Right atrium auricular region (tissue), 2 donors: ENCODE results near the gene ARL3. TPM values are rescaled to one million over a fixed set of nuclear protein-coding genes. Genes with fewer than 3 reads are reported as not detected.
"Not testable (repeated sequence)": the region's sequence is repeated elsewhere in the genome, so short reads cannot be mapped to it uniquely, and the experiment has no call there.

Experiments
- DNase-seq: peaks from one replicate; pipeline ENCODE4 v3.0.0-alpha.2; 2019; ENCODE audit warnings: low spot score
- H3K27ac ChIP-seq, 2 donors: fragments of 200-600 bp; sonication (generic); 1 replicate in 1 of 2; 2 replicates in 1 of 2; pipeline ENCODE4 v1.5.1; 2016 to 2019
- H3K27me3 ChIP-seq, 2 donors: fragments of 200-600 bp; sonication (generic); one replicate each; pipeline versions ENCODE4 v1.5.1 to v1.6.0; 2017 to 2019
- H3K36me3 ChIP-seq: fragments of 200-600 bp; sonication (generic); one replicate; pipeline ENCODE4 v1.5.1; 2016
- H3K4me1 ChIP-seq, 2 donors: fragments of 200-600 bp; sonication (generic); one replicate each; pipeline versions ENCODE4 v1.5.1 to v1.6.0; 2017 to 2019
- H3K4me3 ChIP-seq, 2 donors: fragments of 200-600 bp; sonication (generic); 1 replicate in 1 of 2; 2 replicates in 1 of 2; pipeline ENCODE4 v1.5.1; 2017 to 2019; ENCODE audit warnings: mild to moderate bottlenecking in 1 of 2, moderate library complexity in 1 of 2
- H3K9me3 ChIP-seq, 2 donors: fragments of 200-600 bp; sonication (generic); one replicate each; pipeline ENCODE4 v1.5.1; 2019
- CTCF ChIP-seq, 2 donors: fragments of 200-600 bp; sonication (generic); IDR thresholded peaks; one replicate each; pipeline ENCODE4 v1.5.1; 2019; ENCODE audit warnings: antibody characterized with exemption in 2 of 2
- total RNA-seq, 2 donors: library from RNA; depleted of rRNA; stranded (reverse); fragments of >200 nt; gene quantifications; one replicate each; pipeline ENCODE4 v1.1.0, GENCODE V29; 2016

ARL3 gene, protein sequence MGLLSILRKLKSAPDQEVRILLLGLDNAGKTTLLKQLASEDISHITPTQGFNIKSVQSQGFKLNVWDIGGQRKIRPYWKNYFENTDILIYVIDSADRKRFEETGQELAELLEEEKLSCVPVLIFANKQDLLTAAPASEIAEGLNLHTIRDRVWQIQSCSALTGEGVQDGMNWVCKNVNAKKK
- total RNA-seq = 1 to 10 TPM; 5.7 to 6.4 TPM

- Histone ChIP-seq H3K4me3 (peak within 1 kb of the TSS; percentile 79 to 83), H3K4me1 (peaks cover 0 to 38% of the 10 kb centered on the region in 2 donors), H3K36me3 (no peaks in the 10 kb centered on the region), H3K9me3 (no peaks in the 10 kb centered on the region), H3K27ac (peak within 1 kb of the TSS; percentile 85 to 88), H3K27me3 (no peaks in the 10 kb centered on the region)
- peak; percentile 97 for DNase-seq
- TF ChIP-seq CTCF (IDR thresholded peaks at IDR 0.05) = peak in 1 of 2 donors; percentile 52
Measured at GRCh38 chr10:102713814-102714620, at the start of gene ARL3. Gene ARL3 (minus strand): TSS chr10:102714397. CDS start chr10:102714275, 122 bp downstream.

DNA sequence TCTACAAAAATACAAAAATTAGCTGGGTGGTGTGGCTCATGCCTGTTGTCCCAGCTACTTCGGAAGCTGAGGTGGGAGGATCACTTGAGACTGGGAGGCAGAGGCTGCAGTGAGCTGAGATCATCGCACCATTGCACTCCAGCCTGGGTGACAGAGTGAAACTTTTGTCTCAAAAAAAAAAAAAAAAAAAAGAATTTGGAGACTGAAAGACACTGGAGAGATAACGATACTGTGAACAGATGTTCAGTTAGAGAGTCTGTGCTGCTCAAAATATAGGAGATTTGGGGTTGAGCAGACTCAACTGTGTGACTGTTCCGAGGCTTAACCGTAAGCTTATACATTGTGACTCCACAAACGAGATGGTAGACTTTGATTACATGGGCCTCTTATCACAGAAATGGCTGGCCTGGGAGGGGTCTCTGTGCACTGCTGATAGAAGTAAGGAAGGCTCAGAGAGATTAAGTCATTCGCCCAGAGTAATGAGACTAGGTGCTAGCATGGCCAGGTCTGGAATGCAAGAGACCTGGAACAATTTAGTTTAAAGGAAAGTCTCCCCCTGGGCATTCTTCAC lies 48.9 kb upstream of the ARL3 start:
- Histone ChIP-seq H3K36me3 (no peaks in the 10 kb centered on the region), H3K4me3 (peak overlapping the region in 1 of 2 donors; percentile 3), H3K27ac (peak overlapping the region; percentile 38 to 56), H3K27me3 (no peaks in the 10 kb centered on the region), H3K4me1 (peaks cover 0 to 55% of the 10 kb centered on the region in 2 donors), H3K9me3 (no peaks in the 10 kb centered on the region)
- no peak for DNase-seq
- no peak for TF ChIP-seq CTCF (IDR thresholded peaks at IDR 0.05)

DNA sequence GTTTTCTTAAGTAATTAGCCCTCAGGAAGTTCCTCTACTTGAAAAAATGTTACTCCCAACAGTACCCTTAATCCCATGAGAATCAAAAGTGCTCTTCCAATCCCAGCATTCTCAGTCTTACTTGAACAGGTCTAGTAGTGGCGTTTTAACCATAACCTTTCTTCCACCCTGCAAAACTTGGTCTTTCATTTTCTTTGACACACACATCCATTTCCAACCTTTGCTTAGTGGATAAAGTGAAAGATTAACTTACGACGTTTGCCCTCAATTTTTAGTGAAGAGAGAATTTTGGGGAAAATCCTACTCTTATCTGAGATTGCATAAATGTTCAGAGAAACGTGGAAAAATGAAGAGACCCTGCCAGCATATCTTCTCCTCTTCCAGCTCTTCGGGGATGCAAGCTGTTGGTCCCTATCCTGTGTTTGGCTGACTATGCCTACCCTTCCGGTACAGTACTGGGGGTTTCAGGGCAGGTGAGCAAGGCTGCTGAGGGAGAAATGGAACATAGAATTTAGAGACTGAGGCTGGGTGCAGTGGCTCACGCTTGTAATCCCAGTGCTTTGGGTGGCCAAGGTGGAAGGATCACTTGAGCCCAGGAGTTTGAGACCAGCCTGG lies 48.3 kb upstream of the ARL3 start:
- DNase-seq = no peak
- no peak for TF ChIP-seq CTCF (IDR thresholded peaks at IDR 0.05)
- H3K4me1 ChIP-seq = peaks cover 0 to 57% of the 10 kb centered on the region in 2 donors
- no peak overlapping the region for H3K4me3 ChIP-seq
- no peaks in the 10 kb centered on the region for H3K9me3 ChIP-seq
- peak overlapping the region; percentile 38 to 56 for H3K27ac ChIP-seq
- no peaks in the 10 kb centered on the region for H3K36me3 ChIP-seq
- H3K27me3 ChIP-seq = no peaks in the 10 kb centered on the region

DNA sequence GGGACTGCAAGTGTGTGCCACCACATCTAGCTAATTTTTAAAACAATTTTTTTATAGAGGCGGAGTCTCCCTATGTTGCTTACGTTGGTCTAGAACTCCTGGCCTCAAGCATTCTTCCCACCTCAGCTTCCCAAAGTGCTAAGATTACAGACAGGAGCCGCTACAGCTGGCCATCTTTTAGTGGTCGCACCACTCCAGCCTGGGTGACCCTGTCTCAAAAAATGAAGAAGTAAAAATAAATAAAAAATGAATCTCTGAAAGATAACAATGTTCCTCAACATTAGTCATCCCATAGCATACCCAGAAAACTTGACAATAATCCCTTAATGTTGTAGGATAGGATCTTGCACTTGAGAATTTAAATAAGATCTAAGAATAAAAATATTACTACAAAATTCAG lies 47.8 kb upstream of the ARL3 start:
- Histone ChIP-seq H3K36me3 (no peaks in the 10 kb centered on the region), H3K9me3 (no peaks in the 10 kb centered on the region), H3K4me1 (peaks cover 0 to 52% of the 10 kb centered on the region in 2 donors), H3K27ac (peak overlapping the region; percentile 38 to 56), H3K27me3 (no peaks in the 10 kb centered on the region), H3K4me3 (no peak overlapping the region)
- DNase-seq = no peak
- TF ChIP-seq CTCF (IDR thresholded peaks at IDR 0.05) = no peak

GRCh38 chr10:102759497-102760210 lies 45.5 kb upstream of the ARL3 start:
- no peaks in the 10 kb centered on the region for H3K9me3 ChIP-seq
- peaks cover 0 to 38% of the 10 kb centered on the region in 2 donors for H3K4me1 ChIP-seq
- H3K27me3 ChIP-seq = no peaks in the 10 kb centered on the region
- TF ChIP-seq CTCF (IDR thresholded peaks at IDR 0.05) = no peak
- DNase-seq = no peak
- no peak overlapping the region for H3K4me3 ChIP-seq
- H3K27ac ChIP-seq = peak overlapping the region; percentile 26 to 70
- H3K36me3 ChIP-seq = no peaks in the 10 kb centered on the region

- not testable (repeated sequence) for H3K27me3 ChIP-seq, H3K36me3 ChIP-seq, H3K4me3 ChIP-seq, H3K9me3 ChIP-seq
- Histone ChIP-seq H3K4me1 (peaks cover 0 to 38% of the 10 kb centered on the region in 2 donors), H3K27ac (peak overlapping the region; percentile 63 to 70)
- DNase-seq = peak; percentile 73
Measured at GRCh38 chr10:102758933-102759262, 44.7 kb upstream of the ARL3 start.
